Ureter (tissue), 1 donor: ENCODE measurements around the gene SERPINI1. TPM values are rescaled to one million over a fixed set of nuclear protein-coding genes. Genes with fewer than 3 reads are reported as not detected.

Experiments used
- DNase-seq: peaks from one replicate; pipeline ENCODE4 v3.0.0-alpha.2; 2020; ENCODE audit warnings: low spot score
- total RNA-seq: library from RNA; stranded (reverse); gene quantifications from one replicate; pipeline ENCODE4 v1.2.4, GENCODE V29; 2023
- donor health status: DM: yes; HTN: yes; CAD: no.

The SERPINI1 gene
- total RNA-seq: 2.8 TPM

- peak; percentile 92 for DNase-seq
These were observed at the start of gene SERPINI1 for GRCh38 chr3:167735233-167736138. Gene SERPINI1, plus strand, starts transcription at chr3:167735721. Its CDS starts 53,408 bp downstream, at chr3:167789129.

GRCh38 chr3:167691366-167691765, 44.2 kb upstream of the SERPINI1 start:
- DNase-seq: no peak

GRCh38 chr3:167694121-167694520, 41.4 kb upstream of the SERPINI1 start:
- no peak for DNase-seq

GRCh38 chr3:167700046-167700445, 35.5 kb upstream of the SERPINI1 start:
- DNase-seq: no peak

GRCh38 chr3:167700926-167701325, 34.6 kb upstream of the SERPINI1 start:
- DNase-seq: no peak

- no peak for DNase-seq
These were observed 29.7 kb upstream of the SERPINI1 start for GRCh38 chr3:167705840-167706239.

GRCh38 chr3:167709690-167710089, 25.8 kb upstream of the SERPINI1 start:
- no peak for DNase-seq

GRCh38 chr3:167710552-167710951, 25.0 kb upstream of the SERPINI1 start:
- no peak for DNase-seq

- DNase-seq: no peak
These were observed 24.1 kb upstream of the SERPINI1 start for GRCh38 chr3:167711439-167711838.

GRCh38 chr3:167712445-167712844, 23.1 kb upstream of the SERPINI1 start:
- DNase-seq: no peak

GRCh38 chr3:167714871-167715270, 20.6 kb upstream of the SERPINI1 start:
- DNase-seq: no peak

GRCh38 chr3:167716920-167717319, 18.6 kb upstream of the SERPINI1 start:
- no peak for DNase-seq

GRCh38 chr3:167718582-167718981, 16.9 kb upstream of the SERPINI1 start:
- no peak for DNase-seq

GRCh38 chr3:167723025-167723512, 12.5 kb upstream of the SERPINI1 start:
- no peak for DNase-seq

- DNase-seq: no peak
These were observed 11.6 kb upstream of the SERPINI1 start for GRCh38 chr3:167723872-167724271.

GRCh38 chr3:167728176-167728575, 7.3 kb upstream of the SERPINI1 start:
- no peak for DNase-seq

GRCh38 chr3:167728632-167729323, 6.7 kb upstream of the SERPINI1 start:
- no peak for DNase-seq

GRCh38 chr3:167729591-167729990, 5.9 kb upstream of the SERPINI1 start:
- DNase-seq: no peak

GRCh38 chr3:167731393-167731792, 4.1 kb upstream of the SERPINI1 start:
- DNase-seq: no peak

- no peak for DNase-seq
These were observed 3.0 kb upstream of the SERPINI1 start for GRCh38 chr3:167732313-167733065.

- DNase-seq: no peak
These were observed 1.5 kb upstream of the SERPINI1 start for GRCh38 chr3:167733961-167734497.
